ENCODE data around the gene BBC3. TPM values are rescaled to one million over a fixed set of nuclear protein-coding genes. Genes with fewer than 3 reads are reported as not detected.
"Not testable (repeated sequence)": the region's sequence is repeated elsewhere in the genome, so short reads cannot be mapped to it uniquely, and the experiment has no call there.

BBC3 gene
- total RNA-seq, 2 experiments from 2014 or later: 39.8 to 42.1 TPM

GRCh38 chr19:47255879-47256692, 25.1 kb upstream of the BBC3 start, which contains the start of gene CCDC9:
Gene CCDC9, plus strand, starts transcription at chr19:47256525. Its CDS starts 1,876 bp downstream, at chr19:47258401.
- H3K27ac Mint-ChIP-seq: peak within 1 kb of the TSS; percentile 97
- no peaks in the 10 kb centered on the region for H3K9me3 Mint-ChIP-seq
- Histone ChIP-seq H3K4me1 (ENCODE audit: insufficient read depth, low read length) (peaks cover 30% of the 10 kb centered on the region), H3K9me3 (ENCODE audit: control insufficient read depth in 1 of 2, insufficient read depth in 1 of 2, low read length in 2 of 2) (peaks cover 0 to 7% of the 10 kb centered on the region in 2 experiments), H3K36me3 (ENCODE audit: insufficient read depth, low read length) (peaks cover 30% of the 10 kb centered on the region), H3K27me3 (ENCODE audit: control insufficient read depth in 1 of 2, insufficient read depth in 2 of 2, low read length in 2 of 2) (no peaks in the 10 kb centered on the region), H3K27ac (ENCODE audit: low read depth in 1 of 2, low read length in 2 of 2) (peak within 1 kb of the TSS; percentile 69 to 91), H3K4me3 (ENCODE audit: low read length) (peak within 1 kb of the TSS; percentile 72)
- H3K27me3 Mint-ChIP-seq: no peaks in the 10 kb centered on the region
- peak within 1 kb of the TSS; percentile 98 for H3K4me3 Mint-ChIP-seq
- peaks cover 48% of the 10 kb centered on the region for H3K36me3 Mint-ChIP-seq (ENCODE audit: low read depth)
- ATAC-seq (ENCODE audit: poor library complexity) (no peak), DNase-seq (peak; percentile 78 to 96 (median 87))
- ChIA-PET CTCF (interaction anchor here (0.8 to 2.4 kb wide), 6 partner anchors 8 to 106 kb away, joined by 3 to 17 read pairs (median 6); partner anchors contain the start of gene DHX34), POLR2A (interaction anchor here (0.6 to 2.7 kb wide), 23 partner anchors 9 to 344 kb away, joined by 3 to 124 read pairs (median 6); partner anchors contain the start of genes DHX34, INAFM1, MEIS3 and SAE1)
- no peak for TF ChIP-seq CTCF (IDR thresholded peaks at IDR 0.05)
- H3K4me1 Mint-ChIP-seq (ENCODE audit: low read depth): peaks cover 39% of the 10 kb centered on the region
- intact Hi-C loops (cut with DNase I, micrococcal nuclease): loop anchor here (1.0 to 10.0 kb wide), 5 partner anchors 19 to 471 kb away; partner anchors contain the start of genes AP2S1 (in 1 of the 2), ARHGAP35 (in 1 of the 2), BBC3 (in 1 of the 2) and INAFM1 (in 1 of the 2)

GRCh38 chr19:47253970-47254369, 23.0 kb upstream of the BBC3 start:
- H3K36me3 ChIP-seq (ENCODE audit: insufficient read depth, low read length): peaks cover 10% of the 10 kb centered on the region
- intact Hi-C loops (cut with DNase I, micrococcal nuclease): loop anchor here in 1 of 2 experiments (10.0 kb wide), 2 partner anchors 399 to 469 kb away; partner anchors contain the start of genes AP2S1 and SLC1A5
- POLR2A ChIA-PET: interaction anchor here (1.1 to 1.2 kb wide), 2 partner anchors 10 to 28 kb away, joined by 4 to 5 read pairs; no protein-coding TSS in a partner anchor
- CTCF ChIA-PET: interaction anchor here (0.9 to 3.3 kb wide), 2 partner anchors 10 to 123 kb away, joined by 3 to 12 read pairs; partner anchors contain the start of gene SAE1
- no peak overlapping the region for H3K4me3 ChIP-seq (ENCODE audit: low read length)
- TF ChIP-seq CTCF (IDR thresholded peaks at IDR 0.05): no peak
- Mint-ChIP-seq H3K27me3 (no peaks in the 10 kb centered on the region), H3K4me3 (peak overlapping the region; percentile 75), H3K27ac (peak overlapping the region; percentile 40), H3K36me3 (ENCODE audit: low read depth) (peaks cover 29% of the 10 kb centered on the region), H3K4me1 (ENCODE audit: low read depth) (peaks cover 29% of the 10 kb centered on the region), H3K9me3 (no peaks in the 10 kb centered on the region)
- no peaks in the 10 kb centered on the region for H3K27me3 ChIP-seq (ENCODE audit: control insufficient read depth in 1 of 2, insufficient read depth in 2 of 2, low read length in 2 of 2)
- DNase-seq (peak in 1 of 14 experiments; percentile 51), ATAC-seq (ENCODE audit: poor library complexity) (no peak)
- peaks cover 0 to 7% of the 10 kb centered on the region in 2 experiments for H3K9me3 ChIP-seq (ENCODE audit: control insufficient read depth in 1 of 2, insufficient read depth in 1 of 2, low read length in 2 of 2)
- H3K4me1 ChIP-seq (ENCODE audit: insufficient read depth, low read length): peaks cover 26% of the 10 kb centered on the region
- H3K27ac ChIP-seq (ENCODE audit: low read depth in 1 of 2, low read length in 2 of 2): no peak overlapping the region

- Histone ChIP-seq H3K27me3 (ENCODE audit: control insufficient read depth in 1 of 2, insufficient read depth in 2 of 2, low read length in 2 of 2) (no peaks in the 10 kb centered on the region), H3K36me3 (ENCODE audit: insufficient read depth, low read length) (peaks cover 5% of the 10 kb centered on the region), H3K4me3 (ENCODE audit: low read length) (no peak overlapping the region), H3K9me3 (ENCODE audit: control insufficient read depth in 1 of 2, insufficient read depth in 1 of 2, low read length in 2 of 2) (peaks cover 0 to 7% of the 10 kb centered on the region in 2 experiments), H3K4me1 (ENCODE audit: insufficient read depth, low read length) (peaks cover 21% of the 10 kb centered on the region), H3K27ac (ENCODE audit: low read depth in 1 of 2, low read length in 2 of 2) (no peak overlapping the region)
- Mint-ChIP-seq H3K36me3 (ENCODE audit: low read depth) (peaks cover 24% of the 10 kb centered on the region), H3K9me3 (no peaks in the 10 kb centered on the region), H3K27ac (peak overlapping the region; percentile 40), H3K4me3 (no peak overlapping the region), H3K4me1 (ENCODE audit: low read depth) (peaks cover 24% of the 10 kb centered on the region), H3K27me3 (no peaks in the 10 kb centered on the region)
- intact Hi-C loops (cut with DNase I, micrococcal nuclease): loop anchor here in 1 of 2 experiments (10.0 kb wide), 2 partner anchors 399 to 469 kb away; partner anchors contain the start of genes AP2S1 and SLC1A5
- DNase-seq (no peak), ATAC-seq (ENCODE audit: poor library complexity) (no peak)
- ChIA-PET CTCF (interaction anchor here (0.9 to 3.3 kb wide), 2 partner anchors 9 to 123 kb away, joined by 3 to 12 read pairs; partner anchors contain the start of gene SAE1), POLR2A (interaction anchor here (1.1 to 1.2 kb wide), 2 partner anchors 9 to 27 kb away, joined by 4 to 5 read pairs; no protein-coding TSS in a partner anchor)
- TF ChIP-seq CTCF (IDR thresholded peaks at IDR 0.05): no peak
Measured at GRCh38 chr19:47253467-47253881, 22.5 kb upstream of the BBC3 start.

GRCh38 chr19:47253016-47253415, 22.0 kb upstream of the BBC3 start:
- H3K4me1 Mint-ChIP-seq (ENCODE audit: low read depth): peaks cover 20% of the 10 kb centered on the region
- H3K36me3 ChIP-seq (ENCODE audit: insufficient read depth, low read length); ATAC-seq (ENCODE audit: poor library complexity); DNase-seq; H3K27ac ChIP-seq (ENCODE audit: low read depth in 1 of 2, low read length in 2 of 2); H3K4me3 ChIP-seq (ENCODE audit: low read length); H3K9me3 Mint-ChIP-seq; H3K27me3 Mint-ChIP-seq; H3K4me3 Mint-ChIP-seq; H3K9me3 ChIP-seq (ENCODE audit: control insufficient read depth in 1 of 2, insufficient read depth in 1 of 2, low read length in 2 of 2); H3K27me3 ChIP-seq (ENCODE audit: control insufficient read depth in 1 of 2, insufficient read depth in 2 of 2, low read length in 2 of 2): not testable (repeated sequence)
- peaks cover 20% of the 10 kb centered on the region for H3K36me3 Mint-ChIP-seq (ENCODE audit: low read depth)
- CTCF ChIA-PET: interaction anchor here (0.9 to 3.3 kb wide), 2 partner anchors 9 to 122 kb away, joined by 3 to 12 read pairs; partner anchors contain the start of gene SAE1
- H3K4me1 ChIP-seq (ENCODE audit: insufficient read depth, low read length): peaks cover 16% of the 10 kb centered on the region
- peak overlapping the region; percentile 40 for H3K27ac Mint-ChIP-seq
- POLR2A ChIA-PET: interaction anchor here (0.7 to 1.2 kb wide), 3 partner anchors 9 to 27 kb away, joined by 3 to 5 read pairs (median 4); partner anchors contain the start of gene INAFM1
- intact Hi-C loops (cut with DNase I, micrococcal nuclease): loop anchor here in 1 of 2 experiments (10.0 kb wide), 2 partner anchors 398 to 468 kb away; partner anchors contain the start of genes AP2S1 and SLC1A5

All from CD4-positive, alpha-beta T cell (primary cell).